Vagina (tissue), 2 donors: ENCODE data around the gene ENTPD3. TPM values are rescaled to one million over a fixed set of nuclear protein-coding genes. Genes with fewer than 3 reads are reported as not detected.

Experiments used
- DNase-seq, 2 donors: peaks; one replicate each; pipeline ENCODE4 v3.0.0-alpha.2; 2017; ENCODE audit errors: extremely low spot score in 2 of 2
- H3K27ac ChIP-seq: fragments of 200-600 bp; sonication (generic); one replicate; pipeline ENCODE4 v1.5.1; 2019
- H3K27me3 ChIP-seq: fragments of 200-600 bp; sonication (generic); one replicate; pipeline ENCODE4 v1.5.1; 2019
- H3K36me3 ChIP-seq, 2 donors: fragments of 200-600 bp; sonication (generic); one replicate each; pipeline ENCODE4 v1.5.1; 2017 to 2019
- H3K4me1 ChIP-seq: fragments of 200-600 bp; sonication (generic); one replicate; pipeline ENCODE4 v1.5.1; 2019
- H3K4me3 ChIP-seq, 2 donors: fragments of 200-600 bp; sonication (generic); 1 replicate in 1 of 2; 2 replicates in 1 of 2; pipeline ENCODE4 v1.5.1; 2016 to 2019
- H3K9me3 ChIP-seq: fragments of 200-600 bp; sonication (generic); one replicate; pipeline ENCODE4 v1.5.1; 2019
- CTCF ChIP-seq, 3 experiments: fragments of 450-650 bp in 2 of 3; fragments of 200-600 bp in 1 of 3; sonication (generic) in 1 of 3; IDR thresholded peaks; one replicate each; pipeline ENCODE4 v1.5.1; 2017 to 2019; ENCODE audit warnings: antibody characterized with exemption in 3 of 3, mild to moderate bottlenecking in 2 of 3, moderate library complexity in 2 of 3
- POLR2A ChIP-seq, 2 donors: fragments of 450-650 bp; IDR thresholded peaks; one replicate each; pipeline ENCODE4 v1.6.1; 2017; ENCODE audit warnings: antibody characterized with exemption in 2 of 2, mild to moderate bottlenecking in 2 of 2, moderate library complexity in 2 of 2
- POLR2AphosphoS5 ChIP-seq, 2 donors: sonication (generic); formaldehyde crosslinking; IDR thresholded peaks; one replicate each; pipeline ENCODE4 v1.9.0; 2017; ENCODE audit warnings: antibody characterized with exemption in 2 of 2, mild to moderate bottlenecking in 2 of 2, low read depth in 1 of 2; ENCODE audit not compliant: insufficient read depth in 1 of 2
- intact Hi-C: fragments of 100-400 bp; cut with DNase I; formaldehyde crosslinking; loops from one replicate; pipeline ENCODE4 v1.15.1; 2023
- total RNA-seq: library from RNA; depleted of rRNA; stranded (reverse); fragments of >200 nt; gene quantifications from one replicate; pipeline ENCODE4 v1.2.3, GENCODE V29; 2016

ENTPD3 gene
- total RNA-seq, 1 donor from 2014 or later, result 3.9 TPM

- Histone ChIP-seq H3K4me1 (peaks cover 7% of the 10 kb centered on the region), H3K27ac (peak within 1 kb of the TSS; percentile 70), H3K4me3 (peak within 1 kb of the TSS; percentile 75 to 89), H3K9me3 (no peaks in the 10 kb centered on the region), H3K36me3 (peaks cover 0 to 6% of the 10 kb centered on the region in 2 donors), H3K27me3 (no peaks in the 10 kb centered on the region)
- no peak for DNase-seq
- TF ChIP-seq POLR2A (IDR thresholded peaks at IDR 0.05), result no peak
- peak; percentile 49 to 54 for TF ChIP-seq POLR2AphosphoS5 (IDR thresholded peaks at IDR 0.05; ENCODE audit: insufficient read depth in 1 of 2, low read depth in 1 of 2)
- TF ChIP-seq CTCF (IDR thresholded peaks at IDR 0.05), result no peak
- intact Hi-C loops, result no loop called here
Observed at GRCh38 chr3:40476478-40477470, 89.8 kb downstream of the ENTPD3 start, which contains the start of gene ZNF619. Gene ZNF619 (plus strand): TSS chr3:40477122. CDS start chr3:40477980, 858 bp downstream.

GRCh38 chr3:40477666-40478065 is 90.7 kb downstream of the ENTPD3 start:
- H3K9me3 ChIP-seq, result no peaks in the 10 kb centered on the region
- no peaks in the 10 kb centered on the region for H3K27me3 ChIP-seq
- H3K4me3 ChIP-seq, result peak overlapping the region; percentile 75 to 89
- peaks cover 7% of the 10 kb centered on the region for H3K4me1 ChIP-seq
- peak overlapping the region; percentile 70 for H3K27ac ChIP-seq
- H3K36me3 ChIP-seq, result peaks cover 0 to 6% of the 10 kb centered on the region in 2 donors
- intact Hi-C loops, result no loop called here
- no peak for DNase-seq
- TF ChIP-seq POLR2AphosphoS5 (IDR thresholded peaks at IDR 0.05; ENCODE audit: insufficient read depth in 1 of 2, low read depth in 1 of 2) (no peak), CTCF (IDR thresholded peaks at IDR 0.05) (no peak), POLR2A (IDR thresholded peaks at IDR 0.05) (no peak)

Other genes with a start within 250 kb of the ENTPD3 start
- 18.9 TPM for gene EIF1B, start 77.5 kb upstream of the ENTPD3 start, total RNA-seq
- 500 TPM for gene RPL14, start 70.2 kb downstream of the ENTPD3 start, total RNA-seq
- 3.2 TPM for gene ZNF619, start 89.9 kb downstream of the ENTPD3 start, total RNA-seq
- gene ZNF620, start 118.9 kb downstream of the ENTPD3 start, total RNA-seq, result 1.5 TPM
- gene ZNF621, start 137.8 kb downstream of the ENTPD3 start, total RNA-seq, result 13.3 TPM